Uterus (tissue), 2 donors: ENCODE measurements around the gene ADAMTS2.

ENCODE experiments used
- CTCF ChIP-seq, 4 experiments: fragments of 200-600 bp in 2 of 4; fragments of 450-650 bp in 2 of 4; sonication (generic) in 2 of 4; IDR thresholded peaks; one replicate each; pipeline ENCODE4 v1.5.1; 2016 to 2019; ENCODE audit warnings: antibody characterized with exemption in 4 of 4, mild to moderate bottlenecking in 2 of 4, moderate library complexity in 1 of 4
- POLR2A ChIP-seq, 2 donors: fragments of 450-650 bp; IDR thresholded peaks; one replicate each; pipeline ENCODE4 v1.6.1; 2016; ENCODE audit warnings: antibody characterized with exemption in 2 of 2, mild to moderate bottlenecking in 1 of 2, moderate library complexity in 1 of 2

GRCh38 chr5:179135006-179135405 is 210.3 kb downstream of the ADAMTS2 start:
- no peak for TF ChIP-seq POLR2A (IDR thresholded peaks at IDR 0.05)
- TF ChIP-seq CTCF (IDR thresholded peaks at IDR 0.05) = no peak
